Esophagus squamous epithelium (tissue), 5 donors: ENCODE measurements around the gene PNLIPRP1. TPM values are rescaled to one million over a fixed set of nuclear protein-coding genes. Genes with fewer than 3 reads are reported as not detected.

Experiments used
- DNase-seq: peaks from one replicate; lab custom pipeline; 2025; lab: John Stamatoyannopoulos, UW
- H3K27ac ChIP-seq, 4 donors: fragments of 200-600 bp; sonication (generic); one replicate each; pipeline ENCODE4 v1.5.1; 2016 to 2019; ENCODE audit warnings: mild to moderate bottlenecking in 1 of 4
- H3K27me3 ChIP-seq, 4 donors: fragments of 200-600 bp; sonication (generic); 1 replicate in 3 of 4; 2 replicates in 1 of 4; pipeline versions ENCODE4 v1.5.1 to v1.6.0; 2017 to 2021; ENCODE audit warnings: antibody characterized with exemption in 1 of 4
- H3K36me3 ChIP-seq, 3 donors: fragments of 200-600 bp; sonication (generic); one replicate each; pipeline ENCODE4 v1.5.1; 2016 to 2019
- H3K4me1 ChIP-seq, 3 donors: fragments of 200-600 bp; sonication (generic); one replicate each; pipeline ENCODE4 v1.5.1; 2017 to 2019
- H3K4me3 ChIP-seq, 4 donors: fragments of 200-600 bp; sonication (generic); 1 replicate in 3 of 4; 2 replicates in 1 of 4; pipeline ENCODE4 v1.5.1; 2016 to 2019; ENCODE audit warnings: mild to moderate bottlenecking in 2 of 4, moderate library complexity in 1 of 4
- H3K9me3 ChIP-seq, 3 donors: fragments of 200-600 bp; sonication (generic); one replicate each; pipeline ENCODE4 v1.5.1; 2016 to 2019
- CTCF ChIP-seq, 6 experiments: fragments of 450-650 bp in 4 of 6; fragments of 200-600 bp in 2 of 6; sonication (generic) in 2 of 6; IDR thresholded peaks; one replicate each; pipeline ENCODE4 v1.5.1; 2016 to 2019; ENCODE audit warnings: antibody characterized with exemption in 6 of 6, mild to moderate bottlenecking in 4 of 6, moderate library complexity in 4 of 6
- POLR2A ChIP-seq, 4 donors: fragments of 450-650 bp; IDR thresholded peaks; one replicate each; pipeline ENCODE4 v1.6.1; 2017; ENCODE audit warnings: antibody characterized with exemption in 4 of 4, mild to moderate bottlenecking in 4 of 4, moderate library complexity in 3 of 4
- WGBS, 2 donors: methylation state at CpG; one replicate each; pipeline ENCODE4 v1.1.5; 2018; 5-methylcytosine and 5-hydroxymethylcytosine counted together
- intact Hi-C: fragments of 100-400 bp; cut with DNase I; formaldehyde crosslinking; loops from one replicate; pipeline ENCODE4 v1.15.0; 2022
- total RNA-seq, 4 donors: library from RNA; depleted of rRNA; stranded (reverse); fragments of >200 nt; gene quantifications; one replicate each; pipeline ENCODE4 v1.1.0, GENCODE V29; 2016
- donor health status: DM: yes; HTN: yes; CAD: no.

The PNLIPRP1 gene
- total RNA-seq, 4 donors from 2014 or later, result not detected

GRCh38 chr10:116597543-116597942, 6.8 kb downstream of the PNLIPRP1 start:
- intact Hi-C loops, result no loop called here
- DNase-seq, result no peak
- Histone ChIP-seq H3K27me3 (peaks cover 0 to 3% (median 0%) of the 10 kb centered on the region in 4 donors), H3K36me3 (no peaks in the 10 kb centered on the region), H3K27ac (no peak overlapping the region), H3K4me1 (no peaks in the 10 kb centered on the region), H3K9me3 (no peaks in the 10 kb centered on the region), H3K4me3 (no peak overlapping the region)
- TF ChIP-seq POLR2A (IDR thresholded peaks at IDR 0.05), result no peak
- no peak for TF ChIP-seq CTCF (IDR thresholded peaks at IDR 0.05)
- WGBS, 2 donors, result 67 to 78% methylated on average over 4 of the region's 5 CpGs

GRCh38 chr10:116598329-116598728, 7.6 kb downstream of the PNLIPRP1 start:
- TF ChIP-seq CTCF (IDR thresholded peaks at IDR 0.05) (no peak), POLR2A (IDR thresholded peaks at IDR 0.05) (no peak)
- intact Hi-C loops, result no loop called here
- Histone ChIP-seq H3K27ac (no peak overlapping the region), H3K27me3 (peaks cover 0 to 3% (median 0%) of the 10 kb centered on the region in 4 donors), H3K36me3 (no peaks in the 10 kb centered on the region), H3K4me1 (no peaks in the 10 kb centered on the region), H3K9me3 (no peaks in the 10 kb centered on the region), H3K4me3 (no peak overlapping the region)
- no peak for DNase-seq

- TF ChIP-seq CTCF (IDR thresholded peaks at IDR 0.05) (no peak), POLR2A (IDR thresholded peaks at IDR 0.05) (no peak)
- DNase-seq, result no peak
- Histone ChIP-seq H3K9me3 (no peaks in the 10 kb centered on the region), H3K27me3 (peaks cover 0 to 3% (median 0%) of the 10 kb centered on the region in 4 donors), H3K27ac (no peak overlapping the region), H3K36me3 (no peaks in the 10 kb centered on the region), H3K4me3 (no peak overlapping the region), H3K4me1 (no peaks in the 10 kb centered on the region)
- intact Hi-C loops, result no loop called here
- WGBS, 2 donors, result 51 to 71% methylated on average over 2 of the region's 5 CpGs
Measured at GRCh38 chr10:116599991-116600390, 9.2 kb downstream of the PNLIPRP1 start.

- no peaks in the 10 kb centered on the region for H3K9me3 ChIP-seq
- no peaks in the 10 kb centered on the region for H3K36me3 ChIP-seq
- intact Hi-C loops, result no loop called here
- no peak overlapping the region for H3K27ac ChIP-seq
- H3K4me1 ChIP-seq, result no peaks in the 10 kb centered on the region
- no peak for TF ChIP-seq CTCF (IDR thresholded peaks at IDR 0.05)
- H3K4me3 ChIP-seq, result no peak overlapping the region
- H3K27me3 ChIP-seq, result peaks cover 0 to 6% (median 0%) of the 10 kb centered on the region in 4 donors
- DNase-seq, result no peak
- 73 to 87% methylated on average over 5 to 10 of the region's 10 CpGs for WGBS, 2 donors
Measured at GRCh38 chr10:116602648-116603400, 12.1 kb downstream of the PNLIPRP1 start.

- no peak for DNase-seq
- whole genome bisulfite sequencing, 2 donors, result 53 to 63% methylated on average over 5 of the region's 8 CpGs
- no peaks in the 10 kb centered on the region for H3K9me3 ChIP-seq
Measured at GRCh38 chr10:116606061-116606483, 15.3 kb downstream of the PNLIPRP1 start.

More at GRCh38 chr10:116606061-116606483, 15.3 kb downstream of the PNLIPRP1 start:
- Histone ChIP-seq H3K36me3 (no peaks in the 10 kb centered on the region), H3K4me1 (peaks cover 0 to 9% (median 0%) of the 10 kb centered on the region in 3 donors), H3K4me3 (no peak overlapping the region), H3K27ac (no peak overlapping the region), H3K27me3 (peaks cover 0 to 38% (median 0%) of the 10 kb centered on the region in 4 donors)
- intact Hi-C loops, result no loop called here
- TF ChIP-seq POLR2A (IDR thresholded peaks at IDR 0.05), result no peak
- no peak for TF ChIP-seq CTCF (IDR thresholded peaks at IDR 0.05)
